Colonic mucosa (tissue), 4 donors: ENCODE data around the gene OXA1L. TPM values are rescaled to one million over a fixed set of nuclear protein-coding genes. Genes with fewer than 3 reads are reported as not detected.

Source experiments
- DNase-seq: peaks from one replicate; pipeline ENCODE4 v3.0.0-alpha.2; 2020
- H3K27ac ChIP-seq: fragments of 200-600 bp; one replicate; pipeline ENCODE4 v1.8.0; 2021
- H3K27me3 ChIP-seq: fragments of 200-600 bp; one replicate; pipeline ENCODE4 v1.8.0; 2021
- H3K36me3 ChIP-seq: fragments of 200-600 bp; one replicate; pipeline ENCODE4 v1.8.0; 2021
- H3K4me1 ChIP-seq: fragments of 200-600 bp; one replicate; pipeline ENCODE4 v1.8.0; 2021; ENCODE audit warnings: mild to moderate bottlenecking
- H3K4me3 ChIP-seq: fragments of 200-600 bp; one replicate; pipeline ENCODE4 v1.8.0; 2021
- H3K9ac ChIP-seq, 2 donors: one replicate each; pipeline ENCODE4 v1.7.0; 2013; ENCODE audit warnings: control low read depth in 2 of 2, low read depth in 2 of 2, low read length in 2 of 2
- H3K9me3 ChIP-seq: fragments of 200-600 bp; one replicate; pipeline ENCODE4 v1.8.0; 2021
- intact Hi-C: fragments of 100-400 bp; cut with DNase I; formaldehyde crosslinking; loops from one replicate; pipeline ENCODE4 v1.14.1; 2022
- total RNA-seq, 2 donors: library from RNA; stranded (reverse); fragmentation: NEBNext Ultra II Directional in 1 of 2; extraction: Animal tissue kit (Norgen Biotek cat#: 25700) in 1 of 2; gene quantifications; one replicate each; pipeline ENCODE4 v1.2.1, GENCODE V29; 2021
- TF ChIP-seq, protein P1 (sequence below): fragments of 200-600 bp; IDR thresholded peaks from one replicate; pipeline ENCODE4 v1.8.0; 2022; ENCODE audit warnings: antibody characterized with exemption, mild to moderate bottlenecking
- donor health status: healthy.
- donor health status: DM: no; HTN: no; CAD: no.
- donor health status: DM: no; HTN: no; CAD: no.

OXA1L gene
- total RNA-seq, 2 donors from 2014 or later, result 110 to 115 TPM

DNA sequence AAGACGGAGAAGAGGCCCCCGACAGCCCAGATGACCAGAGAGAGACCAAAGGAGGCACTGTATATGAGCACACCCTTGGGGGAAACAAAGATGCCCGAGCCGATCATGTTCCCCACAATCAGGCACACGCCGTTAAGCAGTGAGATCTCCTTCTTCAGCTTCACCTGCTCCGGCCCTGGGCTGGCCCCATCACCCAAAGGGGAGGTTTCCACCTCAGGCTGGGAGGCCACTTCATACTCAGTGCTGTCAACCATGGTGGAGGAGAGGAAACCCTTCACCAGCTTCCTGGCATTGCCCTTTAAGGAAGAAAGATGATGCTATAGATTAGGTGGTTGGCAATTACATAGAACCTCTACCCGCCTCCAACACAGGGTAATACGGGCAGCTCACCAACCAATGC lies 46.7 kb downstream of the OXA1L start:
- TF ChIP-seq, protein P1, sequence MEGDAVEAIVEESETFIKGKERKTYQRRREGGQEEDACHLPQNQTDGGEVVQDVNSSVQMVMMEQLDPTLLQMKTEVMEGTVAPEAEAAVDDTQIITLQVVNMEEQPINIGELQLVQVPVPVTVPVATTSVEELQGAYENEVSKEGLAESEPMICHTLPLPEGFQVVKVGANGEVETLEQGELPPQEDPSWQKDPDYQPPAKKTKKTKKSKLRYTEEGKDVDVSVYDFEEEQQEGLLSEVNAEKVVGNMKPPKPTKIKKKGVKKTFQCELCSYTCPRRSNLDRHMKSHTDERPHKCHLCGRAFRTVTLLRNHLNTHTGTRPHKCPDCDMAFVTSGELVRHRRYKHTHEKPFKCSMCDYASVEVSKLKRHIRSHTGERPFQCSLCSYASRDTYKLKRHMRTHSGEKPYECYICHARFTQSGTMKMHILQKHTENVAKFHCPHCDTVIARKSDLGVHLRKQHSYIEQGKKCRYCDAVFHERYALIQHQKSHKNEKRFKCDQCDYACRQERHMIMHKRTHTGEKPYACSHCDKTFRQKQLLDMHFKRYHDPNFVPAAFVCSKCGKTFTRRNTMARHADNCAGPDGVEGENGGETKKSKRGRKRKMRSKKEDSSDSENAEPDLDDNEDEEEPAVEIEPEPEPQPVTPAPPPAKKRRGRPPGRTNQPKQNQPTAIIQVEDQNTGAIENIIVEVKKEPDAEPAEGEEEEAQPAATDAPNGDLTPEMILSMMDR, result no peak
- no peak overlapping the region for H3K9ac ChIP-seq

GRCh38 chr14:22814373-22814772 lies 47.9 kb downstream of the OXA1L start:
- no peak overlapping the region for H3K4me3 ChIP-seq
- no peaks in the 10 kb centered on the region for H3K27me3 ChIP-seq
- H3K4me1 ChIP-seq, result peaks cover 6% of the 10 kb centered on the region
- no peak for DNase-seq
- TF ChIP-seq, protein P1, result no peak
- H3K9me3 ChIP-seq, result no peaks in the 10 kb centered on the region
- intact Hi-C loops, result loop anchor here (10.0 kb wide), 1 partner anchor 160 kb away; no protein-coding TSS in a partner anchor
- H3K36me3 ChIP-seq, result no peaks in the 10 kb centered on the region
- no peak overlapping the region for H3K9ac ChIP-seq
- H3K27ac ChIP-seq, result no peak overlapping the region

More for the DNA sequence above, 46.7 kb downstream of the OXA1L start:
- no peak overlapping the region for H3K4me3 ChIP-seq
- DNase-seq, result no peak
- intact Hi-C loops, result loop anchor here (10.0 kb wide), 1 partner anchor 158 kb away; no protein-coding TSS in a partner anchor
- H3K36me3 ChIP-seq, result no peaks in the 10 kb centered on the region
- H3K9me3 ChIP-seq, result no peaks in the 10 kb centered on the region
- H3K4me1 ChIP-seq, result peaks cover 6% of the 10 kb centered on the region
- no peaks in the 10 kb centered on the region for H3K27me3 ChIP-seq
- no peak overlapping the region for H3K27ac ChIP-seq

GRCh38 chr14:22814941-22815713 lies 48.6 kb downstream of the OXA1L start, which contains the start of gene SLC7A7:
SLC7A7 (minus strand) TSS chr14:22815435; CDS start chr14:22813398, 2,037 bp downstream.
- Histone ChIP-seq H3K9ac (peak within 1 kb of the TSS in 1 of 2 donors; percentile 46), H3K36me3 (no peaks in the 10 kb centered on the region), H3K27ac (peak within 1 kb of the TSS; percentile 63), H3K27me3 (no peaks in the 10 kb centered on the region), H3K4me1 (peaks cover 6% of the 10 kb centered on the region), H3K9me3 (no peaks in the 10 kb centered on the region), H3K4me3 (peak within 1 kb of the TSS; percentile 14)
- TF ChIP-seq, protein P1, result no peak
- DNase-seq, result peak; percentile 47
- intact Hi-C loops, result loop anchor here (5.0 to 10.0 kb wide), 3 partner anchors 160 to 263 kb away; no protein-coding TSS in a partner anchor

DNA sequence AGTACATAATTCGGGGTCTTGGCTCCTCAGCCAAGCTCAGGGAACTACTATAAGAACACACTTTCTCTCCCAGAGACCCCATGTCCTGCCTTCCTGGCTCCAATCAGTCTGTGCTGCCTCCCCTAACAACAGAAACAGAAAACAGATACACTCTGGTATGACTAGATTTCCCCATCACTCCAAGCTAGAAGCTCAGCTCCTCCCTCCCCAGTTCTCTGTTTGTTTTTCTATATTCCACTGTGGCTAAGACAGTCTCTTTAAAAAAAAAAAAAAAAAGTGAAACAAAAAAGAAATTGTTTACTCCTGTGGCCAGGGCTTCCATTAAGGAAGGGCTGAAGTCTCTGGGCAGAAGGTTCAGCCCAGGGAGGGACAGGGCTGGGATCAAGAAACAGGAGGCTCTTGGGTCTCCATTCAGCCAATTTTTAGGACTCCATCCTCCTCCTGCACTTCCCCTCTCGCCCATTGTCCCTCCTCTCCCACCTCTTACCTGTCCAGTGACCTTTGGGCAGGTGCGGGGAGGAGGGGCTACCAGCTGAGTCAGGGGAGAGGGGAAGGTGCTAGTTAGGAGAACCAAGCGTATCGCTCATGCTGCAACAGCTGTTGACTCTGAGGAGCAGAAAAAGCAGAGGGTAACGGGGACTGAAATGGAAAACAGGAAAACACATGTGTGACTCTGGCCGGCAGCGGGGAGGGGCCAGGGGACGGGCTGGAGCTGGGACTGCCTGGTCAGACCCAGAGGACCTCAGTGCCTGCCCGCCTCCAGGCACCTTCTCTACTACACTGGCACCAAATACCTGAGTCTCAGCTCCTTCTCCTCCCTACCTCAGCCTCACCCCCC lies 52.9 kb downstream of the OXA1L start:
- Histone ChIP-seq H3K9me3 (no peaks in the 10 kb centered on the region), H3K9ac (peak overlapping the region; percentile 38 to 63), H3K27me3 (no peaks in the 10 kb centered on the region), H3K4me1 (peaks cover 6% of the 10 kb centered on the region), H3K4me3 (no peak overlapping the region), H3K36me3 (no peaks in the 10 kb centered on the region), H3K27ac (peak overlapping the region; percentile 80)
- peak; percentile 49 for DNase-seq
- TF ChIP-seq, protein P1, result no peak
- intact Hi-C loops, result loop anchor here (5.0 to 10.0 kb wide), 3 partner anchors 165 to 267 kb away; no protein-coding TSS in a partner anchor

GRCh38 chr14:22820731-22821130 lies 54.2 kb downstream of the OXA1L start:
- Histone ChIP-seq H3K27me3 (no peaks in the 10 kb centered on the region), H3K36me3 (no peaks in the 10 kb centered on the region), H3K27ac (no peak overlapping the region), H3K4me3 (no peak overlapping the region), H3K9me3 (no peaks in the 10 kb centered on the region), H3K9ac (no peak overlapping the region), H3K4me1 (no peaks in the 10 kb centered on the region)
- TF ChIP-seq, protein P1, result no peak
- DNase-seq, result no peak
- intact Hi-C loops, result no loop called here
